A549 (cell line): ENCODE results near the gene MARCHF10. TPM values are rescaled to one million over a fixed set of nuclear protein-coding genes. Genes with fewer than 3 reads are reported as not detected.
A peak's percentile ranks its signal among the peaks of the same experiment; 100 is the strongest.

Experiments
- ATAC-seq, 2 experiments: fragments of 200-7000 bp in 1 of 2; fragments of >200 bp in 1 of 2; cut with Nextera tagmentation in 1 of 2; cut with Tn5 transposase in 1 of 2; 3 replicates each; pipeline versions ENCODE4 v1.8.0 to v1.9.1; 2018 to 2020; ENCODE audit warnings: mild to moderate bottlenecking in 1 of 2, moderate library complexity in 1 of 2
- CTCF ChIA-PET: fragments of 300-600 bp; sonication (Branson Sonifier 250); formaldehyde crosslinking; extraction: SDS; loops from one replicate; lab custom pipeline; 2021; ENCODE audit warnings: antibody characterized with exemption, inconsistent platforms; lab: Yijun Ruan, JAX
- POLR2A ChIA-PET: fragments of 350-600 bp; formaldehyde crosslinking; extraction: SDS; loops from one replicate; lab custom pipeline; 2021; ENCODE audit warnings: antibody characterized with exemption, inconsistent platforms; lab: Yijun Ruan, JAX
- DNase-seq, 2 experiments: peaks; one replicate each; pipeline versions ENCODE4 v3.0.0 to v3.0.0-alpha.2; 2011 to 2016; ENCODE audit warnings: low read depth in 1 of 2, low spot score in 1 of 2
- FAIRE-seq: peaks from 2 replicates; lab custom pipeline; 2011; peaks lifted over from hg19 to GRCh38; lab: Jason Lieb, UNC
- H3K27ac ChIP-seq, 2 experiments: fragments of >200 bp; sonication (Bioruptor Twin); formaldehyde crosslinking; 3 replicates each; pipeline ENCODE4 v1.5.1; 2016 to 2017
- H3K4me1 ChIP-seq: fragments of >200 bp; sonication (Bioruptor Twin); formaldehyde crosslinking; 3 replicates; pipeline ENCODE4 v1.6.1; 2016
- H3K4me2 ChIP-seq: fragments of >200 bp; sonication (Bioruptor Twin); formaldehyde crosslinking; 3 replicates; pipeline ENCODE4 v1.6.1; 2016
- H3K4me3 ChIP-seq: fragments of >200 bp; sonication (Bioruptor Twin); formaldehyde crosslinking; 3 replicates; pipeline ENCODE4 v1.5.1; 2016
- H3K9me3 ChIP-seq: fragments of >200 bp; sonication (Bioruptor Twin); formaldehyde crosslinking; 3 replicates; pipeline ENCODE4 v1.6.1; 2016
- CBX2 ChIP-seq: fragments of 200-600 bp; sonication (generic); IDR thresholded peaks from 2 replicates; pipeline ENCODE4 v1.6.1; 2016; ENCODE audit warnings: low read depth, mild to moderate bottlenecking, borderline replicate concordance
- CBX8 ChIP-seq: fragments of 200-600 bp; sonication (generic); IDR thresholded peaks from 2 replicates; pipeline ENCODE4 v1.6.1; 2016
- EHF ChIP-seq: fragments of 250-450 bp; sonication (Bioruptor Pico); IDR thresholded peaks from 2 replicates; pipeline ENCODE4 v1.5.0; 2020; ENCODE audit warnings: mild to moderate bottlenecking
- FOSB ChIP-seq: fragments of 250-450 bp; sonication (Bioruptor Pico); IDR thresholded peaks from 2 replicates; pipeline ENCODE4 v1.5.0; 2020; ENCODE audit warnings: mild to moderate bottlenecking, moderate library complexity
- FOXS1 ChIP-seq: fragments of 250-450 bp; sonication (Bioruptor Pico); IDR thresholded peaks from 2 replicates; pipeline ENCODE4 v1.5.0; 2020; ENCODE audit warnings: mild to moderate bottlenecking, moderate library complexity
- GATA3 ChIP-seq: IDR thresholded peaks from 2 replicates; pipeline ENCODE4 v1.6.1; 2012; ENCODE audit warnings: borderline replicate concordance
- HDAC2 ChIP-seq: fragments of 200-600 bp; sonication (generic); IDR thresholded peaks from 2 replicates; pipeline ENCODE4 v1.6.1; 2016
- HEYL ChIP-seq: fragments of 250-450 bp; sonication (Bioruptor Pico); IDR thresholded peaks from 2 replicates; pipeline ENCODE4 v1.8.0; 2021; ENCODE audit warnings: mild to moderate bottlenecking, moderate library complexity
- HOXA7 ChIP-seq: fragments of 250-450 bp; sonication (Bioruptor Pico); IDR thresholded peaks from 2 replicates; pipeline ENCODE4 v1.5.0; 2020; ENCODE audit warnings: mild to moderate bottlenecking, moderate library complexity
- HOXB13 ChIP-seq: fragments of 250-450 bp; sonication (Bioruptor Pico); IDR thresholded peaks from 2 replicates; pipeline ENCODE4 v1.5.0; 2020; ENCODE audit warnings: low read depth, mild to moderate bottlenecking, moderate library complexity
- JUN ChIP-seq, 2 experiments: fragments of >200 bp; sonication (Bioruptor Twin); formaldehyde crosslinking; IDR thresholded peaks; 2 replicates in 1 of 2; 3 replicates in 1 of 2; pipeline ENCODE4 v1.6.1; 2016 to 2017
- KDM1A ChIP-seq: fragments of 200-600 bp; sonication (generic); IDR thresholded peaks from 2 replicates; pipeline ENCODE4 v1.6.1; 2016; ENCODE audit warnings: low read depth, mild to moderate bottlenecking
- KDM5A ChIP-seq: fragments of 200-600 bp; sonication (generic); IDR thresholded peaks from 2 replicates; pipeline ENCODE4 v1.6.1; 2016; ENCODE audit warnings: antibody characterized with exemption, mild to moderate bottlenecking
- NFE2L2 ChIP-seq: fragments of 150-350 bp; conservative IDR thresholded peaks from 2 replicates; pipeline ENCODE4 v1.6.1; 2014; ENCODE audit warnings: low read length
- NR3C1 ChIP-seq: fragments of >200 bp; sonication (Bioruptor Twin); formaldehyde crosslinking; IDR thresholded peaks from 3 replicates; pipeline ENCODE4 v1.6.1; 2017
- PBX3 ChIP-seq: IDR thresholded peaks from 2 replicates; pipeline ENCODE4 v1.6.1; 2012
- PHF8 ChIP-seq: fragments of 200-600 bp; sonication (generic); IDR thresholded peaks from 2 replicates; pipeline ENCODE4 v1.6.1; 2016; ENCODE audit warnings: low read depth, mild to moderate bottlenecking, antibody characterized with exemption, moderate library complexity, borderline replicate concordance
- POLR2A ChIP-seq: IDR thresholded peaks from 2 replicates; pipeline ENCODE4 v1.6.1; 2012; ENCODE audit warnings: mild to moderate bottlenecking, low read length
- RARB ChIP-seq: fragments of 250-450 bp; sonication (Bioruptor Pico); IDR thresholded peaks from 2 replicates; pipeline ENCODE4 v1.8.0; 2021; ENCODE audit warnings: mild to moderate bottlenecking, moderate library complexity
- RNF2 ChIP-seq: fragments of 200-600 bp; sonication (generic); IDR thresholded peaks from 2 replicates; pipeline ENCODE4 v1.6.1; 2016; ENCODE audit warnings: low read depth, mild to moderate bottlenecking, antibody characterized with exemption, moderate library complexity, borderline replicate concordance
- SMC3 ChIP-seq: fragments of >200 bp; sonication (Bioruptor Twin); formaldehyde crosslinking; IDR thresholded peaks from 3 replicates; pipeline ENCODE4 v1.6.1; 2018; ENCODE audit warnings: inconsistent platforms
- SREBF2 ChIP-seq: fragments of 450-650 bp; IDR thresholded peaks from 2 replicates; pipeline ENCODE4 v1.6.1; 2014; ENCODE audit warnings: mild to moderate bottlenecking, moderate library complexity
- TP53 ChIP-seq: fragments of 250-450 bp; sonication (Bioruptor Pico); IDR thresholded peaks from 2 replicates; pipeline ENCODE4 v1.5.0; 2021; ENCODE audit warnings: mild to moderate bottlenecking, moderate library complexity
- ZNF302 ChIP-seq: fragments of 250-450 bp; sonication (Bioruptor Pico); IDR thresholded peaks from 2 replicates; pipeline ENCODE4 v1.9.0; 2021; ENCODE audit warnings: inconsistent platforms, mild to moderate bottlenecking, moderate library complexity
- WGBS: methylation state at CpG from one replicate; pipeline ENCODE4 v1.1.6; 2017; ENCODE audit errors: missing lambda C conversion rate; 5-methylcytosine and 5-hydroxymethylcytosine counted together
- polyA plus RNA-seq, 4 experiments: library from polyadenylated mRNA; depleted of rRNA in 3 of 4; stranded (reverse); fragments of >200 nt; fragmentation: RNase III in 1 of 4; extraction: RNeasy Plus Mini Kit Qiagen cat#74134 plus additional on column Dnase treatment in 1 of 4; gene quantifications; 2 replicates in 3 of 4; 3 replicates in 1 of 4; pipeline ENCODE4 v1.2.3, GENCODE V29; 2011 to 2017
- TF ChIP-seq, protein P1 (sequence below): fragments of 200-600 bp; sonication (generic); IDR thresholded peaks from 2 replicates; pipeline ENCODE4 v1.6.1; 2016; ENCODE audit warnings: antibody characterized with exemption, mild to moderate bottlenecking, moderate library complexity
- TF ChIP-seq, protein P2 (sequence below): fragments of >200 bp; sonication (Bioruptor Twin); formaldehyde crosslinking; IDR thresholded peaks from 3 replicates; pipeline ENCODE4 v1.6.1; 2016
- TF ChIP-seq, protein P3 (sequence below): fragments of 450-650 bp; IDR thresholded peaks from 2 replicates; pipeline ENCODE4 v1.6.1; 2014; ENCODE audit warnings: antibody characterized with exemption

Gene MARCHF10
- polyA plus RNA-seq, 2 of the 4 experiments (the other 2 are of a cell fraction), result 0.43 to 0.57 TPM

DNA sequence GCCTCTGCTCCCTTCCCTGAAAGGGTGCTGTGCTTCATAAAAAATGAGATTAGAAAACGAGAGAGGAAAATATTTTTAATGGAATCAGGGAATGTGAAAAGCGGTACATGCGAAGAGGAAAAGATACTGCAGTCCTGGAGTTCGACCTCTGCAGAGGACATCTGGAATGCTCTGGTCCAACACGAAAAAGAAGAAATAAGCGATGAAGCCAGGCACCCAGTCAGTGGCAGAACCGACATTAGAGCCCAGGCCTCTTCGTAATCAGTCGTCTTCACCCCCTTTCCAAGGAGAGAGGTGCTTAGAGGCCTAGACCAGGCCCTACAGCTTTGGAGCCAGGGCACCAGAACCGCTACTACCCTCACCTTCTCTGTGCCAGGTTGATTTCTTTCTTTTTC, 459 bp upstream of the MARCHF10 start:
- no peaks in the 10 kb centered on the region for H3K9me3 ChIP-seq
- POLR2A ChIA-PET, result interaction anchor here (0.6 kb wide), 2 partner anchors 18 to 104 kb away, joined by 3 to 7 read pairs; no protein-coding TSS in a partner anchor
- ATAC-seq (no peak), DNase-seq (no peak), FAIRE-seq (no peak)
- H3K4me2 ChIP-seq, result peak overlapping the region; percentile 57
- peak overlapping the region; percentile 29; the same call in 1 of the 3 replicates for H3K4me3 ChIP-seq
- CTCF ChIA-PET, result no interaction called here
- peaks cover 36% of the 10 kb centered on the region for H3K4me1 ChIP-seq
- 85% methylated on average over 10 of the region's 10 CpGs for WGBS
- H3K27ac ChIP-seq, result peak overlapping the region; percentile 89 to 90
- TF ChIP-seq CBX8 (no peak), PBX3 (no peak), NFE2L2 (no peak), KDM1A (no peak), HEYL (CRISPR knock-in tag) (no peak), SMC3 (no peak), RARB (CRISPR knock-in tag) (no peak), PHF8 (no peak)
- TF ChIP-seq, protein P1, sequence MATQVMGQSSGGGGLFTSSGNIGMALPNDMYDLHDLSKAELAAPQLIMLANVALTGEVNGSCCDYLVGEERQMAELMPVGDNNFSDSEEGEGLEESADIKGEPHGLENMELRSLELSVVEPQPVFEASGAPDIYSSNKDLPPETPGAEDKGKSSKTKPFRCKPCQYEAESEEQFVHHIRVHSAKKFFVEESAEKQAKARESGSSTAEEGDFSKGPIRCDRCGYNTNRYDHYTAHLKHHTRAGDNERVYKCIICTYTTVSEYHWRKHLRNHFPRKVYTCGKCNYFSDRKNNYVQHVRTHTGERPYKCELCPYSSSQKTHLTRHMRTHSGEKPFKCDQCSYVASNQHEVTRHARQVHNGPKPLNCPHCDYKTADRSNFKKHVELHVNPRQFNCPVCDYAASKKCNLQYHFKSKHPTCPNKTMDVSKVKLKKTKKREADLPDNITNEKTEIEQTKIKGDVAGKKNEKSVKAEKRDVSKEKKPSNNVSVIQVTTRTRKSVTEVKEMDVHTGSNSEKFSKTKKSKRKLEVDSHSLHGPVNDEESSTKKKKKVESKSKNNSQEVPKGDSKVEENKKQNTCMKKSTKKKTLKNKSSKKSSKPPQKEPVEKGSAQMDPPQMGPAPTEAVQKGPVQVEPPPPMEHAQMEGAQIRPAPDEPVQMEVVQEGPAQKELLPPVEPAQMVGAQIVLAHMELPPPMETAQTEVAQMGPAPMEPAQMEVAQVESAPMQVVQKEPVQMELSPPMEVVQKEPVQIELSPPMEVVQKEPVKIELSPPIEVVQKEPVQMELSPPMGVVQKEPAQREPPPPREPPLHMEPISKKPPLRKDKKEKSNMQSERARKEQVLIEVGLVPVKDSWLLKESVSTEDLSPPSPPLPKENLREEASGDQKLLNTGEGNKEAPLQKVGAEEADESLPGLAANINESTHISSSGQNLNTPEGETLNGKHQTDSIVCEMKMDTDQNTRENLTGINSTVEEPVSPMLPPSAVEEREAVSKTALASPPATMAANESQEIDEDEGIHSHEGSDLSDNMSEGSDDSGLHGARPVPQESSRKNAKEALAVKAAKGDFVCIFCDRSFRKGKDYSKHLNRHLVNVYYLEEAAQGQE, result no peak

- Histone ChIP-seq H3K27ac (peak overlapping the region; percentile 89 to 90), H3K4me3 (no peak overlapping the region), H3K9me3 (no peaks in the 10 kb centered on the region), H3K4me2 (peak overlapping the region; percentile 68), H3K4me1 (peaks cover 51% of the 10 kb centered on the region)
- 10% methylated on average over 3 of the region's 3 CpGs for WGBS
- DNase-seq (peak in 1 of 2 experiments; percentile 45), ATAC-seq (peak; percentile 25 to 56; a peak in 4 of 6 replicates), FAIRE-seq (no peak)
- no peak for TF ChIP-seq JUN (IDR thresholded peaks at IDR 0.05)
- TF ChIP-seq EHF (CRISPR knock-in tag), result 0 out of 2 replicates have a peak, but pooled peaks have one; percentile 18
- TF ChIP-seq TP53, result no peak
- TF ChIP-seq HDAC2, result no peak
- peak; percentile 63; the same call in 1 of the 2 replicates for TF ChIP-seq HOXA7
- TF ChIP-seq ZNF302 (CRISPR knock-in tag), result no peak
- TF ChIP-seq, protein P2, sequence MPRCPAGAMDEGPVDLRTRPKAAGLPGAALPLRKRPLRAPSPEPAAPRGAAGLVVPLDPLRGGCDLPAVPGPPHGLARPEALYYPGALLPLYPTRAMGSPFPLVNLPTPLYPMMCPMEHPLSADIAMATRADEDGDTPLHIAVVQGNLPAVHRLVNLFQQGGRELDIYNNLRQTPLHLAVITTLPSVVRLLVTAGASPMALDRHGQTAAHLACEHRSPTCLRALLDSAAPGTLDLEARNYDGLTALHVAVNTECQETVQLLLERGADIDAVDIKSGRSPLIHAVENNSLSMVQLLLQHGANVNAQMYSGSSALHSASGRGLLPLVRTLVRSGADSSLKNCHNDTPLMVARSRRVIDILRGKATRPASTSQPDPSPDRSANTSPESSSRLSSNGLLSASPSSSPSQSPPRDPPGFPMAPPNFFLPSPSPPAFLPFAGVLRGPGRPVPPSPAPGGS, result 0 out of 3 replicates have a peak, but pooled peaks have one; percentile 1
- TF ChIP-seq, all 56 proteins: peak for 3
- ChIA-PET POLR2A (interaction anchor here (1.1 to 2.5 kb wide), 3 partner anchors 14 to 163 kb away, joined by 3 to 11 read pairs (median 4); no protein-coding TSS in a partner anchor), CTCF (interaction anchor here (0.7 to 1.9 kb wide), 6 partner anchors 13 to 604 kb away, joined by 3 to 7 read pairs (median 4); no protein-coding TSS in a partner anchor)
Observed at GRCh38 chr17:62805234-62805633, 2.9 kb downstream of the MARCHF10 start.

GRCh38 chr17:62804822-62805221, 3.3 kb downstream of the MARCHF10 start:
- 2% methylated on average over 8 of the region's 8 CpGs for WGBS
- DNase-seq, result peak; percentile 86 to 91
- H3K27ac ChIP-seq, result peak overlapping the region; percentile 89 to 90
- no peak for TF ChIP-seq FOSB (CRISPR knock-in tag)
- peak; percentile 88 for TF ChIP-seq NFE2L2
- TF ChIP-seq CBX2, result no peak
- peak; percentile 85 for TF ChIP-seq GATA3
- no peak for TF ChIP-seq SREBF2
- TF ChIP-seq NR3C1, result no peak
- no peak for TF ChIP-seq HOXB13 (CRISPR knock-in tag)
- no peak for TF ChIP-seq RNF2
- peak; percentile 85; the same call in 1 of the 2 replicates for TF ChIP-seq FOXS1 (CRISPR knock-in tag)
- no peak for TF ChIP-seq PBX3
- TF ChIP-seq KDM5A, result no peak
- TF ChIP-seq EHF (CRISPR knock-in tag), result no peak
- TF ChIP-seq POLR2A, result no peak
- TF ChIP-seq, protein P3, sequence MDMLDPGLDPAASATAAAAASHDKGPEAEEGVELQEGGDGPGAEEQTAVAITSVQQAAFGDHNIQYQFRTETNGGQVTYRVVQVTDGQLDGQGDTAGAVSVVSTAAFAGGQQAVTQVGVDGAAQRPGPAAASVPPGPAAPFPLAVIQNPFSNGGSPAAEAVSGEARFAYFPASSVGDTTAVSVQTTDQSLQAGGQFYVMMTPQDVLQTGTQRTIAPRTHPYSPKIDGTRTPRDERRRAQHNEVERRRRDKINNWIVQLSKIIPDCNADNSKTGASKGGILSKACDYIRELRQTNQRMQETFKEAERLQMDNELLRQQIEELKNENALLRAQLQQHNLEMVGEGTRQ, result no peak

More at GRCh38 chr17:62804822-62805221, 3.3 kb downstream of the MARCHF10 start:
- ATAC-seq (peak; percentile 89 to 91), FAIRE-seq (peak; percentile 97)
- peaks cover 51% of the 10 kb centered on the region for H3K4me1 ChIP-seq
- POLR2A ChIA-PET, result interaction anchor here (1.1 to 2.5 kb wide), 3 partner anchors 13 to 164 kb away, joined by 3 to 11 read pairs (median 4); no protein-coding TSS in a partner anchor
- H3K4me2 ChIP-seq, result peak overlapping the region; percentile 68
- CTCF ChIA-PET, result interaction anchor here (0.7 to 1.9 kb wide), 9 partner anchors 14 to 604 kb away, joined by 3 to 7 read pairs (median 4); partner anchors contain the start of gene TANC2
- H3K4me3 ChIP-seq, result no peak overlapping the region
- no peaks in the 10 kb centered on the region for H3K9me3 ChIP-seq
